K562 treated with DMSO at 1 percent for 12 hours (cell line): ENCODE measurements around the gene CFAP65. TPM values are rescaled to one million over a fixed set of nuclear protein-coding genes. Genes with fewer than 3 reads are reported as not detected.

Experiments
- total RNA-seq: library from RNA; unstranded; fragments of 300-600 nt; gene quantifications from 2 replicates; pipeline ENCODE4 v1.2.3, GENCODE V29; 2022; ENCODE audit not compliant: insufficient read depth

The CFAP65 gene, protein sequence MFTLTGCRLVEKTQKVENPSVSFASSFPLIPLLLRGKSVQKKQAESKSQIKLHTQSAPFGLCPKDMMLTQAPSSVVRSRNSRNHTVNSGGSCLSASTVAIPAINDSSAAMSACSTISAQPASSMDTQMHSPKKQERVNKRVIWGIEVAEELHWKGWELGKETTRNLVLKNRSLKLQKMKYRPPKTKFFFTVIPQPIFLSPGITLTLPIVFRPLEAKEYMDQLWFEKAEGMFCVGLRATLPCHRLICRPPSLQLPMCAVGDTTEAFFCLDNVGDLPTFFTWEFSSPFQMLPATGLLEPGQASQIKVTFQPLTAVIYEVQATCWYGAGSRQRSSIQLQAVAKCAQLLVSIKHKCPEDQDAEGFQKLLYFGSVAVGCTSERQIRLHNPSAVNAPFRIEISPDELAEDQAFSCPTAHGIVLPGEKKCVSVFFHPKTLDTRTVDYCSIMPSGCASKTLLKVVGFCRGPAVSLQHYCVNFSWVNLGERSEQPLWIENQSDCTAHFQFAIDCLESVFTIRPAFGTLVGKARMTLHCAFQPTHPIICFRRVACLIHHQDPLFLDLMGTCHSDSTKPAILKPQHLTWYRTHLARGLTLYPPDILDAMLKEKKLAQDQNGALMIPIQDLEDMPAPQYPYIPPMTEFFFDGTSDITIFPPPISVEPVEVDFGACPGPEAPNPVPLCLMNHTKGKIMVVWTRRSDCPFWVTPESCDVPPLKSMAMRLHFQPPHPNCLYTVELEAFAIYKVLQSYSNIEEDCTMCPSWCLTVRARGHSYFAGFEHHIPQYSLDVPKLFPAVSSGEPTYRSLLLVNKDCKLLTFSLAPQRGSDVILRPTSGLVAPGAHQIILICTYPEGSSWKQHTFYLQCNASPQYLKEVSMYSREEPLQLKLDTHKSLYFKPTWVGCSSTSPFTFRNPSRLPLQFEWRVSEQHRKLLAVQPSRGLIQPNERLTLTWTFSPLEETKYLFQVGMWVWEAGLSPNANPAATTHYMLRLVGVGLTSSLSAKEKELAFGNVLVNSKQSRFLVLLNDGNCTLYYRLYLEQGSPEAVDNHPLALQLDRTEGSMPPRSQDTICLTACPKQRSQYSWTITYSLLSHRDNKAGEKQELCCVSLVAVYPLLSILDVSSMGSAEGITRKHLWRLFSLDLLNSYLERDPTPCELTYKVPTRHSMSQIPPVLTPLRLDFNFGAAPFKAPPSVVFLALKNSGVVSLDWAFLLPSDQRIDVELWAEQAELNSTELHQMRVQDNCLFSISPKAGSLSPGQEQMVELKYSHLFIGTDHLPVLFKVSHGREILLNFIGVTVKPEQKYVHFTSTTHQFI (N-terminal part only)
- not detected in 2 replicates for total RNA-seq

DNA sequence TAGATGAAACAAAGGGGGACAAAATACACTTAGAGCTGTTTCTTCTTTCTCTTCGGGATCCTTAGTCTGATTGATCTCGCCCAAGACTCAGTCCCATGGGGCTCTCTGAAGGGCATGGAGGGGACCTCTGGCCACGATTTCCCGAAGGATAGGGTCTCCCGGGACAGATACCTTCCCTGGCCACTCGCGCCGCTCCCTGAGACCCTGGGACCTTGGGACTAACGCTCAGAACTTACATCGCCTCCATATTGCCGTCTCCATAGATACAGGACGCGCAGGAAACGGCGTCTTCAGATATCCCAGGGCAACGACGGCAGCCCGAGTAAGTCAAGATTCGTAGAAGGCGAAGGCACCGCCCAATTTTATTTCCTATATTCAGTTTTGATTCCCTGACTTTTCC lies at the start of gene CFAP65:
CFAP65 (minus strand) TSS at position 265 of the 400 bp plus-strand sequence. CDS start 2,468 bp downstream, outside the sequence.

DNA sequence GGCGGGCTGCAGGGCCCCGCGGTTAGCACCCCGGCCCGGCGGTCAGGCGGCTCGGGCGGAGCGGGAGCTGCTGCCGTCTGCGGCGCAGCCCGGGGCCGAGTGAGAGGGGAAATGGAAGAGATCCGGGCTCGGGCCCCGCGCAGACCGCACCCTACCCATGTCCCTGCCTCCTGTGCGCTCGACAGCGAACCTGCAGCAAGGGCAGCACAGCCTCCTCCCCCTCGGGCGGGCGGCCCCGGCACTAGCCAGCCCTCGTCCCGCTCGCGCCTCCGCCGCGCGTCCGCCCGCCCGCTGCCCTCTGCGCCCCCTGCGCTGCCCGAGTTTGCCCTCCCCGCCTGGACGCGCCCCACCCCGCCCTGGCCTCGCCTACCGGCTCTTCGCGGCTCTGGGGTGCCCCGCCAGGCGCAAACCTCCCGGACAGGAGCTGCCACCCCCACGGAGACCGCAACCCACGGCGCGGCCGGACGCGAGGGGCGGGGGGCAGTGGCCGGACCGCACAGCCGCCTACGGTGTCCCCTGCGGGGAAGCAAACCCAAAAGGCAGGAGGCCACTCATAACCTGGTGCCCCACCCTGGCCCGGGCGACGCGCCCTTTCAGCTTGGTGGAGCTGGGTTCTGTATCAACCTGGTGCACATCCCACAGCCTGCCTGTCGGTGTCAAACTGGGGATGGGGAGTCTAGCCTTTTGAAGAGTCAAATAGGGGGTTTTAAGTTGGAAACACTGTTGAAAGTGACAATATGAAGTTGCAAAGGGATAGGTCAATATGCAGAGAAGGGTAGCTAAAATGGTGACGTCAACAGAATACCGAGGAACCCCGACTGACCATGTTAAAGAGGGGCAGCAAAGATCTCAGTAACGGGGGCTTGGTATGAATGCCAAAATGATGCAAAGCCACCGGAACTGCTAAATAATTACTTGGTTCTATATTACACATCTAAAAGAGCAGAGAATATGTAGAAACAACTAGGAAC lies 19.8 kb upstream of the CFAP65 start, which contains the start of gene IHH:
IHH (minus strand) TSS at position 101 of the 971 bp plus-strand sequence. CDS start 454 bp downstream, outside the sequence.

DNA sequence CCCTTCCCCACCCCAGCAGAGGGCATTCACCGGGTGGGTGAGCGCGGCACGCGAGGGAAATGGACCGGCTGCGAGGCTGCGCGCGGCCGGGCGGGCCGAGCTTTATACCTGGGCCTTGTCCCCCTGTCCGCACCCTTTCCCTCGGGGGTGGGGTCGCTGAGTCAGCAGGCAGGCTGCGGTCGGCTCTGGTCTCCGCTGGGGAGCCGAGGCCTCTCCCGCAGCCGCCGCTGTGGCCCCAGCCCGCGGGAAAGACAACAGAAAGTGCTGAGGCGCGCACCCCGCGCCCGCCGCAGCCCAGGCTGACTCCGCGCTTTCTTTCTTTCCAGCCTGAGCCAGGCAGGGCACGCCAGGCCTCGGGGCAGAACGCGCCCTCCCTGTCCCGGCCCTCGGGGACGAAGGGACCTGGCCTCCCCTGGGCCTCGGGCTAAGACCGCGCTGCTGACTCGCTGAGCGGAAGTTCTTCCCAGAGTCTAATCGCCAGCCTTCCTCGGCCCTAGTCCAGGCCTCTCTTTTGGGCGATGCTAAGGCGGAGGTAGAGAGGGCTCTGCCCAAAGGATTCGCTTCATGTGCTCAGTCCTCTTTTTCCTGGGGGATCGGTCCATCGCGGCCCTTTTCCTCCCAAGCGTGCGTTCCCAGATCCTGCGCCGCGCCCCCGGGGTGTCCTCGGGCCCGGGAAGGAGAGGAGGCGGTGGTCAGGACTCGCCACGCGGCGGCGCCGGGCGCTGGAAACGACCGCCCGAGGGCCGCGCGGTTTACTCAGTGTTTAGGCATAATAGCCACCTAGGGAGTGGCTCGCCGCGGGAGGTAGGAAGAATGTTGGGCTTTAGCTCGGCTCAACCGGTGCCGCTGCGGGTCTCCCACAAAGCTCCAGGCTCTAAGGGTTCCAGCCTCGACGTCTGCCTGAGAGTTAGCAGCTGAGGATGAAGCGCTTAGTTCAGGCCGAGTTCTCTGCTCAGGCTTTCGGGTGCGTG lies 47.7 kb downstream of the CFAP65 start, which contains the start of gene CRYBA2:
CRYBA2 (minus strand) TSS at position 78 of the 971 bp plus-strand sequence. CDS start 246 bp downstream, outside the sequence.

DNA sequence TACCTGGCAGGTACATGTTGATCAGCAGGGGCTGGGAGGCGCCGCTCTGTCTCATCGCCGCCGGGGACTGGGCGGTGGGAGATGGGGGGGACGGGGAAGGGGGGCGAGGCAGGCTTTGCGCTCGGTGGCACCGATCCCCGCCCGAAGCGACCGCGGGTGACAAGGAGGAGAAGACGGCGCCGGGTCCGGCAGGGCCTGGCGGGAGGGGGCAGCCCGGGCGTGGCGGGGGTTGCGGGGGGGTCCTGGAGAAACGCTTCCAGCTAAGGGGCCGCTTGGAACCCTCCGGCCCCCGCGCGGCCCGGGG lies 56.3 kb downstream of the CFAP65 start, which contains the start of gene FEV:
FEV (minus strand) TSS at position 164 of the 304 bp plus-strand sequence; CDS start at position 55, 109 bp downstream.

GRCh38 chr2:218959141-218959731 lies 82.1 kb downstream of the CFAP65 start, which contains the start of gene CDK5R2:
Gene CDK5R2, plus strand, starts transcription at chr2:218959666. Its CDS starts 155 bp downstream, at chr2:218959821.

Other genes with a start within 250 kb of the CFAP65 start
- gene PRKAG3, start 209.7 kb downstream of the CFAP65 start, total RNA-seq = not detected in 2 replicates
- gene WNT6, start 181.7 kb downstream of the CFAP65 start, total RNA-seq = not detected in 2 replicates
- gene WNT10A, start 160.7 kb downstream of the CFAP65 start, total RNA-seq = not detected in 2 replicates
- not detected in 2 replicates for gene CDK5R2, start 81.8 kb downstream of the CFAP65 start, total RNA-seq
- gene FEV, start 56.3 kb downstream of the CFAP65 start, total RNA-seq = 0.60 TPM in 1 of 2 replicates, not detected in the other
- gene CRYBA2, start 48.1 kb downstream of the CFAP65 start, total RNA-seq = not detected in 2 replicates
- gene IHH, start 19.4 kb upstream of the CFAP65 start, total RNA-seq = not detected in 2 replicates
- gene NHEJ1, start 119.3 kb upstream of the CFAP65 start, total RNA-seq = 6.9 and 12.1 TPM in 2 replicates
- 1.5 TPM in 1 of 2 replicates, not detected in the other for gene SLC23A3, start 128.5 kb upstream of the CFAP65 start, total RNA-seq
- 54.9 and 63.8 TPM in 2 replicates for gene CNPPD1, start 135.4 kb upstream of the CFAP65 start, total RNA-seq
- gene RETREG2, start 136.8 kb upstream of the CFAP65 start, total RNA-seq = 22.8 and 41.0 TPM in 2 replicates
- gene ZFAND2B, start 165.3 kb upstream of the CFAP65 start, total RNA-seq = 42.7 and 47.8 TPM in 2 replicates
- 16.1 and 16.6 TPM in 2 replicates for gene ABCB6, start 177.4 kb upstream of the CFAP65 start, total RNA-seq
- gene ATG9A, start 188.1 kb upstream of the CFAP65 start, total RNA-seq = 17.1 and 36.5 TPM in 2 replicates
- 24.2 and 34.6 TPM in 2 replicates for gene ANKZF1, start 188.3 kb upstream of the CFAP65 start, total RNA-seq
- gene GLB1L, start 203.9 kb upstream of the CFAP65 start, total RNA-seq = 2.0 and 7.4 TPM in 2 replicates
- gene STK16, start 204.0 kb upstream of the CFAP65 start, total RNA-seq = 21.3 and 23.7 TPM in 2 replicates
- gene TUBA4B, start 211.7 kb upstream of the CFAP65 start, total RNA-seq = not detected in 2 replicates
- gene TUBA4A, start 212.4 kb upstream of the CFAP65 start, total RNA-seq = 69.3 and 74.9 TPM in 2 replicates
- gene DNAJB2, start 237.8 kb upstream of the CFAP65 start, total RNA-seq = 28.4 and 29.6 TPM in 2 replicates